ENCODE data around the gene NOVA2. TPM values are rescaled to one million over a fixed set of nuclear protein-coding genes. Genes with fewer than 3 reads are reported as not detected.

Gene NOVA2
- total and polyA plus RNA-seq, 9 of the 15 experiments (the other 6 are each of a cell fraction or from before 2014, with no cell fraction given) = not detected

DNA sequence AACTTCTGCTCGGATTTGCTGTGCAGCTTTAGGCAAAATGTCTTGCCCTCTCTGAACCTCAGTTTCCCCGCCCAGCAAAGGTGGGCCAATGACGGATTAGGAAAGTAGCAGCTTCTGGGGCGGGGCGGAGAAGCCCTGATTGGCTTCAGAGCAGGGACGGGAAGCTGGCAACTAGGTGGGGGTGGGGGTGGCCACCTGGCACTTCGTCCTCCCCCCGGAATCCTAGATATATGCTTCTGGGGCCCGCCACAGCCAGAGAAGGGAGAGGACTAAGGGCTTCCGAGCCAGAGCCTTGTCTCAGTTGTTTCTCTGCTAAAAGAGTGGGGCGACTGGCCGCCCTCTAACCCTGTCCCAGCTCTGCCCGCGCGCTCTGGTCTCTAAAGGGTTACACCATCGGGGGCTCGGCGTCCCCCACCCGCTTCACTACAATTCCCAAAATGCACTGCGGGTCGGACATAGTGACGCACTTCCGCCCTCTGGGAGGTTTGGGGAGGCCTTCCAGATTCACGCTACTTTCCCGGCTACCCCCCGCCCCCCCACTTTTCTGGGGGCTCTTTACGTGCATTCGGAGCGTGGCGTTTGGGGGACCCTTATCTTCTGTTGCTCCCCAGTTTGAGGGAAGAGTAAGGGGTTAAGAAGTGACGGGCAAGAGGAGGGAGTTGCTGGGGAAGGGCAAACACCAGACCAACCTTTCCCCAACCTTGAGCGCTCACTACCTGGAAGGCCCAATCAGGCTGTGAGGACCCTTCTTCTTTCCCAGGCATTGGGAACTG, 87.1 kb downstream of the NOVA2 start (continued):
- TF ChIP-seq ZNF398 (CRISPR knock-in tag; IDR thresholded peaks at IDR 0.05) = no peak
- TF ChIP-seq ZZZ3 (IDR thresholded peaks at IDR 0.05) = no peak; the same call in 1 of the 2 replicates
- no peak for TF ChIP-seq POU5F1 (IDR thresholded peaks at IDR 0.05; ENCODE audit: borderline replicate concordance, low read depth, low read length, partially characterized antibody)
- no peak for TF ChIP-seq ATF3 (IDR thresholded peaks at IDR 0.05)
- 0 out of 2 replicates have a peak, but pooled peaks have one; percentile 55 for TF ChIP-seq ATF3 (CRISPR knock-in tag; conservative IDR thresholded peaks at IDR 0.05)
- no peak for TF ChIP-seq ETV6 (IDR thresholded peaks at IDR 0.05; ENCODE audit: borderline replicate concordance in 1 of 2, low read depth in 2 of 2, low read length in 1 of 2)
- TF ChIP-seq ETV6 (CRISPR knock-in tag; IDR thresholded peaks at IDR 0.05; ENCODE audit: borderline replicate concordance) = 0 out of 2 replicates have a peak, but pooled peaks have one; percentile 23
- TF ChIP-seq TFAM (CRISPR knock-in tag; conservative IDR thresholded peaks at IDR 0.05) = no peak
- TF ChIP-seq U2AF1 (optimal IDR thresholded peaks at IDR 0.05; ENCODE audit: low read depth, low read length) = no peak
- TF ChIP-seq SRSF1 (IDR thresholded peaks at IDR 0.05; ENCODE audit: low read depth, low read length) = no peak
- no peak for TF ChIP-seq CTCF (IDR thresholded peaks at IDR 0.05 in 2 of 3, conservative IDR thresholded peaks at IDR 0.05 in 1 of 3; ENCODE audit: insufficient read depth in 2 of 3, low read depth in 1 of 3, low read length in 3 of 3)
- TF ChIP-seq WHSC1 (IDR thresholded peaks at IDR 0.05; ENCODE audit: low read length) = no peak
- peak in 1 of 2 experiments; percentile 12; a peak in 1 of 4 replicates for TF ChIP-seq MLLT1 (IDR thresholded peaks at IDR 0.05)
- peak; percentile 79 for TF ChIP-seq RBFOX2 (IDR thresholded peaks at IDR 0.05; ENCODE audit: low read depth, low read length)
- no peak for TF ChIP-seq ZNF140 (CRISPR knock-in tag; IDR thresholded peaks at IDR 0.05)
- TF ChIP-seq POLR3G (IDR thresholded peaks at IDR 0.05; ENCODE audit: extremely low read depth, insufficient read length, insufficient replicate concordance) = no peak
- no peak for TF ChIP-seq ZNF668 (CRISPR knock-in tag; IDR thresholded peaks at IDR 0.05)
- no peak for TF ChIP-seq ZNF79 (CRISPR knock-in tag; IDR thresholded peaks at IDR 0.05; ENCODE audit: low read depth)
- peak; percentile 47 for TF ChIP-seq HDAC3 (IDR thresholded peaks at IDR 0.05; ENCODE audit: borderline replicate concordance, partially characterized antibody)
- TF ChIP-seq ZFP36 (IDR thresholded peaks at IDR 0.05; ENCODE audit: low read depth, low read length, partially characterized antibody) = peak; percentile 97
- peak in 1 of 2 experiments; percentile 73; a peak in 1 of 4 replicates for TF ChIP-seq RCOR1 (IDR thresholded peaks at IDR 0.05; ENCODE audit: borderline replicate concordance in 1 of 2, low read depth in 2 of 2, low read length in 2 of 2)
